Bronchial epithelial cell (primary cell): Measurements from ENCODE around the gene SNX19. TPM values are rescaled to one million over a fixed set of nuclear protein-coding genes. Genes with fewer than 3 reads are reported as not detected.
A peak's percentile ranks its signal among the peaks of the same experiment; 100 is the strongest.

Experiments used
- DNase-seq: peaks from one replicate; pipeline ENCODE4 v3.0.0-alpha.2; 2010; ENCODE audit warnings: low read depth
- FAIRE-seq: peaks from 2 replicates; lab custom pipeline; 2011; peaks lifted over from hg19 to GRCh38; lab: Jason Lieb, UNC
- H3K27me3 ChIP-seq: 2 replicates; pipeline ENCODE4 v1.5.1; 2011; ENCODE audit warnings: low read length; ENCODE audit not compliant: control insufficient read depth, insufficient read depth
- H3K36me3 ChIP-seq: 2 replicates; pipeline ENCODE4 v1.5.1; 2011; ENCODE audit warnings: low read length; ENCODE audit not compliant: control insufficient read depth, insufficient read depth
- H3K4me3 ChIP-seq: 2 replicates; pipeline ENCODE4 v1.5.1; 2011; ENCODE audit warnings: mild to moderate bottlenecking, low read depth, low read length, control low read depth
- total RNA-seq: library from RNA; depleted of rRNA; stranded (reverse); fragments of >200 nt; gene quantifications from 2 replicates; pipeline ENCODE4 v1.2.1, GENCODE V29; 2014
- TF ChIP-seq, protein P1 (sequence below): IDR thresholded peaks from 2 replicates; pipeline ENCODE4 v1.5.1; 2011; ENCODE audit warnings: mild to moderate bottlenecking, moderate library complexity, low read length, control low read depth, inconsistent platforms; ENCODE audit not compliant: insufficient read depth, severe bottlenecking

SNX19 gene
- total RNA-seq, 1 donor from 2014 or later, result 34.8 TPM

- FAIRE-seq, result no peak
- peaks cover 16% of the 10 kb centered on the region for H3K36me3 ChIP-seq
Observed at GRCh38 chr11:130909650-130910049, 6.6 kb downstream of the SNX19 start.

DNA sequence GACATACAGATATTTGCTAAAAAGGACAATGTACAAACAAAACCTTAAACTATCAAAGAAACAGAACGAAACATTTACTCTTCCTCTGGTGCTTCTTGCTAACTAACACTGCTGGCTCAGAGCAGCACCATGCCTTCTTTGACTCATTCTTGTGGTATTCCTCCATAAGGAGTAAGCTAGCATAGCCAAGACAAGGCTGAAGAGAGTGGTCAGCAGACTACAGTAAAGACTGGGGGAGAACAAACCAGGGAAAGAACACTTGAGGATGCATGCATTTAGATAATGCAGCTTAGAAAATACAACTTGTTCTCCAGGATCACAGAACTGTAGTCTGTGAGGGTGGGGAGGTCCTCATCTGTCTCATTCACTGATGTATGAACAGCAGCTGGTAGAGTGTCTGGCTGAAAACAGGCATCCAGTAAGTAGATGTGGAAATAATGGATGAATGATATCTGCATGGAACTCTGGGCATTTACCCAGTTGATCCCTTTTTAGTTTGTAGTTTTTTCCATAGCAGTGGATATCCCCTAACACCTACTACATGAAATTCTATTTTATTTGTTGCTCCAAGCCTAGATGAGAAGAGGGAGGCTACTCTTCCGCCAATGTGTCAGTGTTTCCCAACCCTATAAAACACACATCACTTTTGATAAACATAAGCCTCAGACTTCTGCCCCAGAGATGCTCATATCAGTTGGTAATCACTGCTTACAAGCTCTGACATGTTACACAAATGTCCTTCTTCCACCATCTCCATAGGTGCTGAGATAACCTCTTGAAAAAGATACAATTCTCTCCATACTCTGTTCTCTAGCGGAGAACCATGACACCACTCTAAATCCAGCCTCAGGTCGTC is 7.3 kb downstream of the SNX19 start:
- Histone ChIP-seq H3K4me3 (no peak overlapping the region), H3K27me3 (no peaks in the 10 kb centered on the region), H3K36me3 (peaks cover 15% of the 10 kb centered on the region)
- TF ChIP-seq, protein P1, sequence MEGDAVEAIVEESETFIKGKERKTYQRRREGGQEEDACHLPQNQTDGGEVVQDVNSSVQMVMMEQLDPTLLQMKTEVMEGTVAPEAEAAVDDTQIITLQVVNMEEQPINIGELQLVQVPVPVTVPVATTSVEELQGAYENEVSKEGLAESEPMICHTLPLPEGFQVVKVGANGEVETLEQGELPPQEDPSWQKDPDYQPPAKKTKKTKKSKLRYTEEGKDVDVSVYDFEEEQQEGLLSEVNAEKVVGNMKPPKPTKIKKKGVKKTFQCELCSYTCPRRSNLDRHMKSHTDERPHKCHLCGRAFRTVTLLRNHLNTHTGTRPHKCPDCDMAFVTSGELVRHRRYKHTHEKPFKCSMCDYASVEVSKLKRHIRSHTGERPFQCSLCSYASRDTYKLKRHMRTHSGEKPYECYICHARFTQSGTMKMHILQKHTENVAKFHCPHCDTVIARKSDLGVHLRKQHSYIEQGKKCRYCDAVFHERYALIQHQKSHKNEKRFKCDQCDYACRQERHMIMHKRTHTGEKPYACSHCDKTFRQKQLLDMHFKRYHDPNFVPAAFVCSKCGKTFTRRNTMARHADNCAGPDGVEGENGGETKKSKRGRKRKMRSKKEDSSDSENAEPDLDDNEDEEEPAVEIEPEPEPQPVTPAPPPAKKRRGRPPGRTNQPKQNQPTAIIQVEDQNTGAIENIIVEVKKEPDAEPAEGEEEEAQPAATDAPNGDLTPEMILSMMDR, result no peak
- DNase-seq (peak; percentile 78), FAIRE-seq (no peak)

More at GRCh38 chr11:130909650-130910049, 6.6 kb downstream of the SNX19 start:
- H3K27me3 ChIP-seq, result no peaks in the 10 kb centered on the region
- no peak overlapping the region for H3K4me3 ChIP-seq
- DNase-seq, result peak; percentile 94
- TF ChIP-seq, protein P1, result no peak

- Histone ChIP-seq H3K4me3 (no peak overlapping the region), H3K36me3 (peaks cover 18% of the 10 kb centered on the region), H3K27me3 (no peaks in the 10 kb centered on the region)
- DNase-seq (no peak), FAIRE-seq (no peak)
- TF ChIP-seq, protein P1, result no peak
Observed at GRCh38 chr11:130908061-130908460, 8.2 kb downstream of the SNX19 start.

DNA sequence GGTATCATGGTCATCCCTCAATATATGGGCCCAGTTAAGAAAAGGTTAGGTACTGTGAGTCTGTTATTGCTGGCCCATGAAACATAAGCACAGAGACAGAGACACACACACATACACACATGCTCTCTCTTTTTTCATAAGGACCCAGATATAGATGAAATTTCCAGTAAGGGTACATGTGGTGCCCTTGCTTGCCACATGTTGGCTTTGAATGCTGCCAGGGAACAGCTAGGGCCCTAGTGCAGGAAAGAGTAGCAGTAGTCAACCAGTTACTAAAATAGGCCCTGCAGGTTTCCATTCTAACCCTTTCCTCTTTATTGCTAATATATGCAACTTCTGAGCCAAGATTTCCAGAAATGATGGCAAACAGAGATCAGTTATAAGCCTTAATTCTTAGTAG is 9.1 kb downstream of the SNX19 start:
- no peak for FAIRE-seq
- Histone ChIP-seq H3K36me3 (peaks cover 20% of the 10 kb centered on the region), H3K27me3 (no peaks in the 10 kb centered on the region)

GRCh38 chr11:130906616-130907015 is 9.7 kb downstream of the SNX19 start:
- peaks cover 21% of the 10 kb centered on the region for H3K36me3 ChIP-seq
- H3K4me3 ChIP-seq, result no peak overlapping the region
- no peak for FAIRE-seq

More for the DNA sequence above, 9.1 kb downstream of the SNX19 start:
- TF ChIP-seq, protein P1, result no peak
- no peak for DNase-seq
- no peak overlapping the region for H3K4me3 ChIP-seq

More at GRCh38 chr11:130906616-130907015, 9.7 kb downstream of the SNX19 start:
- no peak for DNase-seq
- H3K27me3 ChIP-seq, result no peaks in the 10 kb centered on the region
- TF ChIP-seq, protein P1, result no peak
